HEK293 (cell line): ENCODE results near the gene P3H4.

Experiments
- CTCF ChIP-seq: fragments of 450-650 bp; formaldehyde crosslinking; IDR thresholded peaks from 2 replicates; pipeline ENCODE4 v1.5.1; 2016; ENCODE audit warnings: missing biosample characterization, missing genetic modification characterization
- KLF10 ChIP-seq: fragments of 450-650 bp; IDR thresholded peaks from 2 replicates; pipeline ENCODE4 v1.5.1; 2018; ENCODE audit warnings: missing biosample characterization, mild to moderate bottlenecking, missing genetic modification characterization
- ZNF148 ChIP-seq: fragments of 450-650 bp; formaldehyde crosslinking; IDR thresholded peaks from 2 replicates; pipeline ENCODE4 v1.5.0; 2017; ENCODE audit warnings: missing biosample characterization, missing genetic modification characterization, borderline replicate concordance
- TF ChIP-seq, protein P1 (sequence below): fragments of 450-650 bp; formaldehyde crosslinking; IDR thresholded peaks from 2 replicates; pipeline ENCODE4 v1.5.1; 2016; ENCODE audit warnings: missing biosample characterization, missing genetic modification characterization

DNA sequence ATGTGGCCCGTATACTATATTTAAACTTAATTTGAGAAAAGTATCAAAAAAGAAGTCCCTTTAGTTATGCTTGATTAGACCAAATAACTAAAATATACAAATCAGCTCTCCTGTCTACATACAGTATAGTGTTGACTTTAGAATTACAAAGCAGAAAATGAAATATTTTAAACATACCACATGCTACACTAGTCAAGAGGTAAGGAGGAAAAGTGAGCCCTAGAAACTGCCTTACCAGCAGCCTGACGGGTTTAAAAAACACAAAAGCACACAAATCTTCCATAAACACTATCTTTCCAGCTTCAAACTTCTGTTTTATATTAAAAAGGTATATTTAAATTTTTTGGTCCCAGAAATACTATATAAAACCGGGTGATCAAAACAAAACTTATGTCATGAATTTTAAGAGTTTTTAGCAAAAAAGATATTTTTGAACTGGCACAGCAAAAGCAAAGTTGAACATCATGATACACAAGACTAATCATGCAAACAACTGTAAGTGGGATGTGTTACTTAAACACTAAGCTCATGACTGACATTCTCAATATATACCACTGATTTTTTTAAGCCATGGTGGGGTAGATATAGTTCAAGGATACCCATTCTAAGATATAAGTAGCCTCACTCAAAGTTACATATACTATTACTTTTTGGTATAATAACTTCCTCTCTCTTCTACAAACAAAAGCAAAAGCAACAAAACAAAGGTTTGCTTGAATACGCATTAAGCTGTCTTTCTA, 37.7 kb upstream of the P3H4 start:
- no peak for TF ChIP-seq CTCF (tag by site-specific recombination)
- TF ChIP-seq ZNF148 (tag by site-specific recombination), result no peak
- no peak for TF ChIP-seq KLF10 (tag by site-specific recombination)
- TF ChIP-seq, protein P1, sequence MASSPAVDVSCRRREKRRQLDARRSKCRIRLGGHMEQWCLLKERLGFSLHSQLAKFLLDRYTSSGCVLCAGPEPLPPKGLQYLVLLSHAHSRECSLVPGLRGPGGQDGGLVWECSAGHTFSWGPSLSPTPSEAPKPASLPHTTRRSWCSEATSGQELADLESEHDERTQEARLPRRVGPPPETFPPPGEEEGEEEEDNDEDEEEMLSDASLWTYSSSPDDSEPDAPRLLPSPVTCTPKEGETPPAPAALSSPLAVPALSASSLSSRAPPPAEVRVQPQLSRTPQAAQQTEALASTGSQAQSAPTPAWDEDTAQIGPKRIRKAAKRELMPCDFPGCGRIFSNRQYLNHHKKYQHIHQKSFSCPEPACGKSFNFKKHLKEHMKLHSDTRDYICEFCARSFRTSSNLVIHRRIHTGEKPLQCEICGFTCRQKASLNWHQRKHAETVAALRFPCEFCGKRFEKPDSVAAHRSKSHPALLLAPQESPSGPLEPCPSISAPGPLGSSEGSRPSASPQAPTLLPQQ (tag by site-specific recombination), result no peak
